Ovary (tissue), 3 donors: ENCODE data around the gene SPG11.

Source experiments
- EP300 ChIP-seq: sonication (generic); formaldehyde crosslinking; IDR thresholded peaks from one replicate; pipeline ENCODE4 v1.6.1; 2017; ENCODE audit warnings: antibody characterized with exemption
- POLR2A ChIP-seq: fragments of 450-650 bp; IDR thresholded peaks from one replicate; pipeline ENCODE4 v1.6.1; 2017; ENCODE audit warnings: antibody characterized with exemption, mild to moderate bottlenecking, moderate library complexity
- TF ChIP-seq, protein P1 (sequence below), 3 donors: fragments of 450-650 bp in 2 of 3; fragments of 200-600 bp in 1 of 3; IDR thresholded peaks; one replicate each; pipeline versions ENCODE4 v1.5.1 to v1.8.0; 2016 to 2022; ENCODE audit warnings: antibody characterized with exemption in 3 of 3, mild to moderate bottlenecking in 1 of 3
- donor health status: DM: no; HTN: no; CAD: no.

GRCh38 chr15:44641651-44642050 lies 21.8 kb downstream of the SPG11 start:
- TF ChIP-seq POLR2A (no peak), EP300 (no peak)
- TF ChIP-seq, protein P1, sequence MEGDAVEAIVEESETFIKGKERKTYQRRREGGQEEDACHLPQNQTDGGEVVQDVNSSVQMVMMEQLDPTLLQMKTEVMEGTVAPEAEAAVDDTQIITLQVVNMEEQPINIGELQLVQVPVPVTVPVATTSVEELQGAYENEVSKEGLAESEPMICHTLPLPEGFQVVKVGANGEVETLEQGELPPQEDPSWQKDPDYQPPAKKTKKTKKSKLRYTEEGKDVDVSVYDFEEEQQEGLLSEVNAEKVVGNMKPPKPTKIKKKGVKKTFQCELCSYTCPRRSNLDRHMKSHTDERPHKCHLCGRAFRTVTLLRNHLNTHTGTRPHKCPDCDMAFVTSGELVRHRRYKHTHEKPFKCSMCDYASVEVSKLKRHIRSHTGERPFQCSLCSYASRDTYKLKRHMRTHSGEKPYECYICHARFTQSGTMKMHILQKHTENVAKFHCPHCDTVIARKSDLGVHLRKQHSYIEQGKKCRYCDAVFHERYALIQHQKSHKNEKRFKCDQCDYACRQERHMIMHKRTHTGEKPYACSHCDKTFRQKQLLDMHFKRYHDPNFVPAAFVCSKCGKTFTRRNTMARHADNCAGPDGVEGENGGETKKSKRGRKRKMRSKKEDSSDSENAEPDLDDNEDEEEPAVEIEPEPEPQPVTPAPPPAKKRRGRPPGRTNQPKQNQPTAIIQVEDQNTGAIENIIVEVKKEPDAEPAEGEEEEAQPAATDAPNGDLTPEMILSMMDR (IDR thresholded peaks at IDR 0.05): no peak
